CD4-positive, alpha-beta T cell (primary cell): ENCODE measurements around the gene AFDN. TPM values are rescaled to one million over a fixed set of nuclear protein-coding genes. Genes with fewer than 3 reads are reported as not detected.

Experiments used
- ATAC-seq: fragments of 200-7000 bp; cut with Tn5 transposase; one replicate; pipeline ENCODE4 v1.10.0; 2022; ENCODE audit warnings: mild to moderate bottlenecking; ENCODE audit not compliant: poor library complexity
- CTCF ChIA-PET: fragments of 350-600 bp; sonication (Branson Sonifier 250); formaldehyde crosslinking; loops from one replicate; lab custom pipeline; 2021; ENCODE audit warnings: antibody characterized with exemption, inconsistent platforms; lab: Charles Lee
- POLR2A ChIA-PET: fragments of 350-600 bp; sonication (Branson Sonifier 250); formaldehyde crosslinking; loops from one replicate; lab custom pipeline; 2021; ENCODE audit warnings: antibody characterized with exemption, inconsistent platforms; lab: Charles Lee
- DNase-seq, 14 experiments: peaks; one replicate each; pipeline ENCODE4 v3.0.0-alpha.2; 2013 to 2020; ENCODE audit warnings: mixed read lengths in 2 of 14
- H3K27ac ChIP-seq, 2 donors: one replicate each; pipeline versions ENCODE4 v1.5.1 to v1.7.0; 2013; ENCODE audit warnings: low read length in 2 of 2, low read depth in 1 of 2, mild to moderate bottlenecking in 1 of 2
- H3K27me3 ChIP-seq, 2 experiments: 1 replicate in 1 of 2; 2 replicates in 1 of 2; pipeline versions ENCODE4 v1.6.1 to v1.7.0; 2013; ENCODE audit warnings: low read length in 2 of 2, control low read depth in 1 of 2, mild to moderate bottlenecking in 1 of 2, moderate library complexity in 1 of 2; ENCODE audit not compliant: insufficient read depth in 2 of 2, control insufficient read depth in 1 of 2
- H3K36me3 ChIP-seq: one replicate; pipeline ENCODE4 v1.6.1; 2013; ENCODE audit warnings: low read length, control low read depth; ENCODE audit not compliant: insufficient read depth
- H3K4me1 ChIP-seq: one replicate; pipeline ENCODE4 v1.6.1; 2013; ENCODE audit warnings: low read length, control low read depth; ENCODE audit not compliant: insufficient read depth
- H3K4me3 ChIP-seq: one replicate; pipeline ENCODE4 v1.5.1; 2013; ENCODE audit warnings: mild to moderate bottlenecking, low read length, moderate library complexity
- H3K9me3 ChIP-seq, 2 experiments: 1 replicate in 1 of 2; 2 replicates in 1 of 2; pipeline versions ENCODE4 v1.6.1 to v1.7.0; 2013; ENCODE audit warnings: low read length in 2 of 2, mild to moderate bottlenecking in 2 of 2, control low read depth in 1 of 2, moderate library complexity in 1 of 2; ENCODE audit not compliant: control insufficient read depth in 1 of 2, insufficient read depth in 1 of 2
- H3K27ac Mint-ChIP-seq: one replicate; pipeline ENCODE4 v1.8.0; 2020; ENCODE audit warnings: mixed read lengths
- H3K27me3 Mint-ChIP-seq: one replicate; pipeline ENCODE4 v1.8.0; 2021; ENCODE audit warnings: mixed read lengths
- H3K36me3 Mint-ChIP-seq: one replicate; pipeline ENCODE4 v1.8.0; 2021; ENCODE audit warnings: low read depth, mixed read lengths
- H3K4me1 Mint-ChIP-seq: one replicate; pipeline ENCODE4 v1.8.0; 2021; ENCODE audit warnings: low read depth, mixed read lengths
- H3K4me3 Mint-ChIP-seq: one replicate; pipeline ENCODE4 v1.8.0; 2020; ENCODE audit warnings: mild to moderate bottlenecking, mixed read lengths
- H3K9me3 Mint-ChIP-seq: one replicate; pipeline ENCODE4 v1.8.0; 2020; ENCODE audit warnings: mixed read lengths
- CTCF ChIP-seq: fragments of 200-600 bp; IDR thresholded peaks from one replicate; pipeline ENCODE4 v1.8.0; 2022; ENCODE audit warnings: antibody characterized with exemption, mild to moderate bottlenecking
- intact Hi-C, 2 experiments: fragments of 100-400 bp; cut with DNase I in 1 of 2; cut with micrococcal nuclease in 1 of 2; formaldehyde crosslinking; loops; one replicate each; pipeline versions ENCODE4 v1.15.1 to v1.9.0; 2023 to 2025; cut with DNase I, micrococcal nuclease
- polyA plus RNA-seq, 2 donors: library from polyadenylated mRNA; unstranded; fragments of 120-200 nt; gene quantifications; one replicate each; pipeline ENCODE4 v1.2.1, GENCODE V29; 2013
- total RNA-seq, 174 experiments: library from RNA in 2 of 174; stranded (reverse) in 2 of 174; gene quantifications; one replicate each; pipeline ENCODE4 v1.2.3 and lab custom pipeline; 2021 to 2026

AFDN gene
- total RNA-seq: 10 to 100 TPM in 1 of 2 experiments, 1 to 10 TPM in 1; 9.1 to 10.2 TPM
- 14.3 TPM for polyA plus RNA-seq (2013, experiment 1 of 2)
- polyA plus RNA-seq (2013, experiment 2 of 2): 14.0 TPM
- 14.4 to 117 (median 42.8) reads per million in 172 experiments for total RNA-seq (lab: John Stamatoyannopoulos, UW)

- Mint-ChIP-seq H3K9me3 (no peaks in the 10 kb centered on the region), H3K4me1 (peaks cover 13% of the 10 kb centered on the region), H3K4me3 (peak within 1 kb of the TSS; percentile 88), H3K27ac (peak within 1 kb of the TSS; percentile 41), H3K36me3 (no peaks in the 10 kb centered on the region), H3K27me3 (peaks cover 77% of the 10 kb centered on the region)
- peaks cover 30 to 50% of the 10 kb centered on the region in 2 experiments for H3K27me3 ChIP-seq
- H3K4me1 ChIP-seq: peaks cover 21% of the 10 kb centered on the region
- DNase-seq: no peak
- no peaks in the 10 kb centered on the region for H3K36me3 ChIP-seq
- H3K27ac ChIP-seq: no peak within 1 kb of the TSS
- H3K9me3 ChIP-seq: peaks cover 0 to 15% of the 10 kb centered on the region in 2 experiments
- H3K4me3 ChIP-seq: peak within 1 kb of the TSS; percentile 80
- CTCF ChIA-PET: no interaction called here
- peak; percentile 4 for ATAC-seq
- TF ChIP-seq CTCF: no peak
- intact Hi-C loops: loop anchor here in 1 of 2 experiments (5.0 to 10.0 kb wide), 3 partner anchors 120 to 1202 kb away; partner anchors contain the start of genes RNASET2 and RPS6KA2
- POLR2A ChIA-PET: no interaction called here
Observed at GRCh38 chr6:167826896-167827582, at the start of gene AFDN. AFDN (plus strand) TSS chr6:167826911; CDS start chr6:167827133, 222 bp downstream.

GRCh38 chr6:167778497-167779128, 48.1 kb upstream of the AFDN start:
- Histone ChIP-seq H3K36me3 (no peaks in the 10 kb centered on the region), H3K4me3 (no peak overlapping the region), H3K27ac (no peak overlapping the region), H3K27me3 (no peaks in the 10 kb centered on the region), H3K4me1 (no peaks in the 10 kb centered on the region), H3K9me3 (no peaks in the 10 kb centered on the region)
- DNase-seq (no peak), ATAC-seq (no peak)
- H3K9me3 Mint-ChIP-seq: no peaks in the 10 kb centered on the region
- CTCF ChIA-PET: no interaction called here
- intact Hi-C loops: no loop called here
- H3K36me3 Mint-ChIP-seq: no peaks in the 10 kb centered on the region
- no peaks in the 10 kb centered on the region for H3K4me1 Mint-ChIP-seq
- POLR2A ChIA-PET: no interaction called here
- H3K4me3 Mint-ChIP-seq: no peak overlapping the region
- no peak overlapping the region for H3K27ac Mint-ChIP-seq
- H3K27me3 Mint-ChIP-seq: peaks cover 16% of the 10 kb centered on the region
- no peak for TF ChIP-seq CTCF

- Histone ChIP-seq H3K4me1 (no peaks in the 10 kb centered on the region), H3K36me3 (no peaks in the 10 kb centered on the region), H3K27me3 (no peaks in the 10 kb centered on the region), H3K9me3 (no peaks in the 10 kb centered on the region), H3K27ac (no peak overlapping the region), H3K4me3 (no peak overlapping the region)
- no peak overlapping the region for H3K27ac Mint-ChIP-seq
- intact Hi-C loops: no loop called here
- H3K4me3 Mint-ChIP-seq: no peak overlapping the region
- peaks cover 16% of the 10 kb centered on the region for H3K27me3 Mint-ChIP-seq
- no peaks in the 10 kb centered on the region for H3K4me1 Mint-ChIP-seq
- no peak for ATAC-seq
- POLR2A ChIA-PET: no interaction called here
- no peak for TF ChIP-seq CTCF
- DNase-seq: no peak
- no peaks in the 10 kb centered on the region for H3K9me3 Mint-ChIP-seq
- no peaks in the 10 kb centered on the region for H3K36me3 Mint-ChIP-seq
- CTCF ChIA-PET: no interaction called here
Observed at GRCh38 chr6:167779129-167779992, 47.4 kb upstream of the AFDN start.
